ENCODE measurements around the gene PSG2.
"Not testable (repeated sequence)": the region's sequence is repeated elsewhere in the genome, so short reads cannot be mapped to it uniquely, and the experiment has no call there.

Gene PSG2

DNA sequence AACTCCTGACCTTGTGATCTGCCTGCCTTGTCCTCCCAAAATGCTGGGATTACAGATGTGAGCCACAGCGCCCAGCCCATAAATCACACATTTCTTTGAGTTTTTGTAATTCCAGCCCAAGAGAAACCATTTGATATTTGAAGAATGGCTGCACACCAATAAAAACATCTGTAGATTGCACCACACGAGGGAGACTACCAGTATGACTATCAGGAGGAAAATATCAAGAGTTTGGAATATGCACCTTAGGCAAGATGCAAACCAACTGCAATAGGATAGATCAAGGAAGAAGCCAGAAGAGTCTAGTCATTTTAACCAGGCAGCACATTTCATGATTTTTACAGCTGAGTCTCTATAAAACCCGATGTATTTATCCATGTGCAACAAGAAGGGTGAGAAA, 20.1 kb downstream of the PSG2 start:
- H3K36me3 ChIP-seq (ENCODE audit: insufficient read depth, low read length); H3K4me3 ChIP-seq (ENCODE audit: low read depth in 1 of 2, low read length in 2 of 2); H3K27me3 ChIP-seq (ENCODE audit: control insufficient read depth in 1 of 2, insufficient read depth in 2 of 2, low read length in 2 of 2); H3K9me3 ChIP-seq (ENCODE audit: low read length); H3K9ac ChIP-seq (ENCODE audit: low read length); H3K4me1 ChIP-seq (ENCODE audit: insufficient read depth, low read length); H3K27ac ChIP-seq (ENCODE audit: low read depth, low read length): not testable (repeated sequence)

DNA sequence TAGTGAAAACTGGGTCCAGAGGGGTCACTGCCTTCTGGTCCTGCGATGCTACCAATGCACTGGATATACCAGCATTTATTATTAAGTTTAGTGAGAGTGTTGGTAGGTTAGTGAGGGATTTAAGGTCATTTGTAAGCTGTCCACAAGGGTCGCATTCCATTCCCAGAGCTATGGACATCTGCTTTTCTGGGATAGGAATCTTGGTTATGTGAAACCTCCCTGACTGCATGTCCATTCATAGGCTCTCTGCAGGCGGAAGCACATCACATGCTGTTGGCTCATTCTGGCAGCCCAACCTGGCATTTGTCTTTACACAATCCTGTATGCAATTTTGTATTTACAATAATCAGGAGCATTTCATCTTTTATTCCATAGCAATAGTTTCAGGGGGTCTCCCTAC, 21.2 kb downstream of the PSG2 start:
- not testable (repeated sequence) for H3K9ac ChIP-seq (ENCODE audit: low read length); H3K27me3 ChIP-seq (ENCODE audit: control insufficient read depth in 1 of 2, insufficient read depth in 2 of 2, low read length in 2 of 2); H3K4me1 ChIP-seq (ENCODE audit: insufficient read depth, low read length); H3K9me3 ChIP-seq (ENCODE audit: low read length); H3K27ac ChIP-seq (ENCODE audit: low read depth, low read length); H3K36me3 ChIP-seq (ENCODE audit: insufficient read depth, low read length); H3K4me3 ChIP-seq (ENCODE audit: low read depth in 1 of 2, low read length in 2 of 2)

DNA sequence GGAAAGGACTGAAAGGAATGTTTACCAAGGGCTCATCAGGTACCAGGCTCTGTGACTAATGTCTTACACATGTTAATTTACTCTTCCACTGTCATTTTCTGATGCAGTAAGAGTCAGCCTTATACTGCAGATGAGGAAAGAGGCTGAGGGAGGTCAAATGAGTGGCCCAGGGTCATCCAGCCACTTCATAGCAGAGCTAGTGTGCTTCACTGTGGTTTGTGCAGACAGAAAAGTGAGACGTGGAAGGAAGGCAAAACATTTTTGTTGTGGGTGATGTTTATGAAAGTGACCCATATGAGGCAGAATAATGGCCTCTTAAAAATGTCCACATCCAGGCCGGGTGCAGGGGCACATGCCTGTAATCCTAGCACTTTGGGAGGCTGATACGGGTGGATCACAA, 22.2 kb downstream of the PSG2 start:
- H3K4me1 ChIP-seq (ENCODE audit: insufficient read depth, low read length); H3K4me3 ChIP-seq (ENCODE audit: low read depth in 1 of 2, low read length in 2 of 2); H3K27me3 ChIP-seq (ENCODE audit: control insufficient read depth in 1 of 2, insufficient read depth in 2 of 2, low read length in 2 of 2); H3K36me3 ChIP-seq (ENCODE audit: insufficient read depth, low read length); H3K27ac ChIP-seq (ENCODE audit: low read depth, low read length); H3K9me3 ChIP-seq (ENCODE audit: low read length); H3K9ac ChIP-seq (ENCODE audit: low read length): not testable (repeated sequence)

DNA sequence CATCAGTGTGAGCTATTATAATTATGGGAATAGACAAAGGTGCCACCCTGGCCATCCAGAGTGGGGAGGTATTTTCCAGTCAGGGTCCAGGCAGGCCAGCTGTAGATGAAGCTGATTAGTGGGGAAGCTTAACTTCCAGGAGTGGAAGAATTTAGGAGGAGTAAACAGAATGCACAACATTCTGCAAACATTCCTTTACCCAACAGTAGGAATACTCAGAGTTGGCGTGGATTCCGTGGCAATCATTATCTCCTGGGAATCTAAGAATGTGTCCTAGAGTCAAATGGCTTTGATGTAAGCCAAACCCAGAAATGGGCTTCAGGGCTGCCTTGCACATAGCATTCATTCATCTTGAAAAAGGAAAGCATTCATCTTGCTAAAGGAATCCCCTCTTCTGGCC, 23.0 kb downstream of the PSG2 start:
- not testable (repeated sequence) for H3K4me1 ChIP-seq (ENCODE audit: insufficient read depth, low read length); H3K27me3 ChIP-seq (ENCODE audit: control insufficient read depth in 1 of 2, insufficient read depth in 2 of 2, low read length in 2 of 2); H3K27ac ChIP-seq (ENCODE audit: low read depth, low read length); H3K9me3 ChIP-seq (ENCODE audit: low read length); H3K36me3 ChIP-seq (ENCODE audit: insufficient read depth, low read length); H3K4me3 ChIP-seq (ENCODE audit: low read depth in 1 of 2, low read length in 2 of 2); H3K9ac ChIP-seq (ENCODE audit: low read length)

DNA sequence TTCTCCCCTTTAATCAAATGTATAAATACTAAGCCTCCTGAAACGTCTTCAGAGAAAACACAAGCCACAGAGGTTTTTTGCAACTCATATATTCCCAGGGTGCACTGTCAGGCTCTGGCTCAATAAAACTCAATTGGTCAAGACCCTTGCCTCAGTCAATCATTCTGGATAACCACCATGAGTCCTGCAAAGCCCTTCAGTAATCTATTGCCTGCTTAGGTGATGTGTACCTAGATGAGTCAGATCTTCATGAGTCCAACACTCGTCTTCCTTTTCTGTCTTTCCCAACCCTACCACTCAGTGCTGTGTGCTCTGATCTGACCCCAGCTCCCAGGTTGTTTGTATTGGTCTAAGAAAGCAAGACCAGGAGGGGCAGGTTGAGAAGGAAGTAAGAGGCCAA, 24.1 kb downstream of the PSG2 start:
- H3K27me3 ChIP-seq (ENCODE audit: control insufficient read depth in 1 of 2, insufficient read depth in 2 of 2, low read length in 2 of 2); H3K27ac ChIP-seq (ENCODE audit: low read depth, low read length); H3K36me3 ChIP-seq (ENCODE audit: insufficient read depth, low read length); H3K9ac ChIP-seq (ENCODE audit: low read length); H3K4me3 ChIP-seq (ENCODE audit: low read depth in 1 of 2, low read length in 2 of 2); H3K4me1 ChIP-seq (ENCODE audit: insufficient read depth, low read length); H3K9me3 ChIP-seq (ENCODE audit: low read length): not testable (repeated sequence)

DNA sequence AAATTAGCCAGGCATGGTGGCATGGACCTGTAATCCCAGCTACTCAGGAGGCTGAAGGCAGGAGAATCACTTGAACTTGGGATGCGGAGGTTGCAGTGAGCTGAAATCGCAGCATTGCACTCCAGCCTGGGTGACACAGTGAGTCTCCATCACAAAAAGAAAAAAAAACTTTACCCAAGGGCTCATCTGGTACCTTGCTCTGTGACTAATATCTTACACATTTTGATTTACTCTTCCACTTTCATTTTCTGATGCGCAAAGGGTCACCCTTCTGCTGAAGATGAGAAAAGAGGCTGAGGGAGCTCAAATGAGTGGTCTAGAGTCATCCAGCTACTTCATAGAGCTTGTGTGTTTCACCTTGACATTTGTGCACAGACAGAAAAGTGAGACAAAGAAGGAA, 34.5 kb downstream of the PSG2 start:
- H3K9ac ChIP-seq (ENCODE audit: low read length); H3K4me1 ChIP-seq (ENCODE audit: insufficient read depth, low read length); H3K4me3 ChIP-seq (ENCODE audit: low read depth in 1 of 2, low read length in 2 of 2); H3K27ac ChIP-seq (ENCODE audit: low read depth, low read length); H3K27me3 ChIP-seq (ENCODE audit: control insufficient read depth in 1 of 2, insufficient read depth in 2 of 2, low read length in 2 of 2); H3K9me3 ChIP-seq (ENCODE audit: low read length); H3K36me3 ChIP-seq (ENCODE audit: insufficient read depth, low read length): not testable (repeated sequence)

DNA sequence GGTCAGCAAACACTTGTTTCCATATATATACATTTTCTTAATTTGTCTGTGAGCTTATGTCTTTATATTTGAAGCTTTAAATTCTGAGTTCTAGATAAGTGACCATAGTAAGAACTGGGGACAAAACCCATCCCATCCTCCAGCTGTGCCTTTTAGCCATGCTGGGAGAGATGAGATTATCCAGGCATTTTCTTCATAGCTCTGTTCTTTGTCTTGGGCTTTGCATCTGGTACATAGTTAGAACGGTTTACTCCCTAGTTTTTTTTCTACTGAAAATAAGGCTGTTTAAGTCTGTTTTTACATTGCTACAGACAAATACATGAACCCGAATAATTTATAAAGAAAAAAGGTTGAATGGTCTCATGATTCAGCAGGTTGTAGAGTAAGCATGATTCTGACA, 35.9 kb downstream of the PSG2 start:
- not testable (repeated sequence) for H3K9me3 ChIP-seq (ENCODE audit: low read length); H3K9ac ChIP-seq (ENCODE audit: low read length); H3K36me3 ChIP-seq (ENCODE audit: insufficient read depth, low read length)

DNA sequence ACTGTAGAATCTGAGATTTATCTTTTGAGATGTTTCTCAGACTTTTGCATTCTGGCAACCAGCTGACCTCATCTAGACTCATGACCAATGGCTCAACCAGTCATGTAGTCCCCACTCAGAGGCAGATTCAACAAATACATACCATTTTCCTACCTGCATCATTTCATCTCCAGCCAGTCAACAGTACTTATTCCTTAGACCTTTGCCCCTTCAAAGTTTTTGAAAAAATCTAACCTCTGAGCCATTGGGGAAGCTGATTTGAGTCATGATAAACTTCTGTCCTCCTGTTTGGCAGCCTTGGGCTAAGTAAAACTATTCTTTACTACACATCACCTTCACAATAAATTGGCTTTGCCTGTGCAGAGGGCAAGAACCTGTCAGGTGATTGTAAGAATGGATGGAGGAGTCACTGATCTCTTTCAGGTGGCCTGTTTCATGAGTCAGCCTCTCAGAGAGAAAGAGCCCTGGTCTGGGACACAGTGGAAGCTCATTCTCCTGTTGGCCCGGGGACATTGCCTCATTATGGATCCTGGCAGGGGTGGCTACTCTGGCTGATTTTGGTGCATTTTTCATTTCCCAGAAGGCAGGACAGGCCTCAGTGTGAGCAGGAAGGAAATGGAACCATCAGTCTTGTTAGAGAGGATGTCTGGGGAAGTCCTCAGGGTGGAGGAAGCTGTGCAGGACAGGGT, 38.9 kb downstream of the PSG2 start:
- H3K36me3 ChIP-seq (ENCODE audit: insufficient read depth, low read length); H3K4me3 ChIP-seq (ENCODE audit: low read depth in 1 of 2, low read length in 2 of 2); H3K4me1 ChIP-seq (ENCODE audit: insufficient read depth, low read length); H3K27ac ChIP-seq (ENCODE audit: low read depth, low read length); H3K9ac ChIP-seq (ENCODE audit: low read length); H3K27me3 ChIP-seq (ENCODE audit: control insufficient read depth in 1 of 2, insufficient read depth in 2 of 2, low read length in 2 of 2); H3K9me3 ChIP-seq (ENCODE audit: low read length): not testable (repeated sequence)

More for the DNA sequence above, 35.9 kb downstream of the PSG2 start:
- not testable (repeated sequence) for H3K4me3 ChIP-seq (ENCODE audit: low read depth in 1 of 2, low read length in 2 of 2); H3K4me1 ChIP-seq (ENCODE audit: insufficient read depth, low read length); H3K27ac ChIP-seq (ENCODE audit: low read depth, low read length); H3K27me3 ChIP-seq (ENCODE audit: control insufficient read depth in 1 of 2, insufficient read depth in 2 of 2, low read length in 2 of 2)

DNA sequence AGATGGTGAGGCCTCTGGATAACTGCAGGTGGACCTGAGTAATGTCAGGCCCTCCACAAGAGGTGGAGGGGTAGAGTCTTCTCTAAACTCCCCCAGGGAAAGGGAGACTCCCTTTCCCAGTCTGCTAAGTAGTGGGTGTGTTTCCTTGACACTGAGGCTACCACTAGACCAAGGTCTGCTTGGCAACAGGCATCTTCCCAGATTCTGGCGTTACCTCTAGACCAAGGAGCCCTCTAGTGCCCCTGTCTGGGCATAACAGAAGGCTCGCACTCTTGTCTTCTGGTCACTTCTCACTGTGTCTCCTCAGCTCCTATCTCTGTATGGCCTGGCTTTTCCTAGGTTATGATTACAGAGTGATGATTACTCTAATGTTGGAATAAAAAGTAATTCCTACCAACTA, 50.9 kb downstream of the PSG2 start:
- not testable (repeated sequence) for H3K27me3 ChIP-seq (ENCODE audit: control insufficient read depth in 1 of 2, insufficient read depth in 2 of 2, low read length in 2 of 2); H3K36me3 ChIP-seq (ENCODE audit: insufficient read depth, low read length); H3K27ac ChIP-seq (ENCODE audit: low read depth, low read length); H3K4me1 ChIP-seq (ENCODE audit: insufficient read depth, low read length); H3K4me3 ChIP-seq (ENCODE audit: low read depth in 1 of 2, low read length in 2 of 2); H3K9me3 ChIP-seq (ENCODE audit: low read length); H3K9ac ChIP-seq (ENCODE audit: low read length)

DNA sequence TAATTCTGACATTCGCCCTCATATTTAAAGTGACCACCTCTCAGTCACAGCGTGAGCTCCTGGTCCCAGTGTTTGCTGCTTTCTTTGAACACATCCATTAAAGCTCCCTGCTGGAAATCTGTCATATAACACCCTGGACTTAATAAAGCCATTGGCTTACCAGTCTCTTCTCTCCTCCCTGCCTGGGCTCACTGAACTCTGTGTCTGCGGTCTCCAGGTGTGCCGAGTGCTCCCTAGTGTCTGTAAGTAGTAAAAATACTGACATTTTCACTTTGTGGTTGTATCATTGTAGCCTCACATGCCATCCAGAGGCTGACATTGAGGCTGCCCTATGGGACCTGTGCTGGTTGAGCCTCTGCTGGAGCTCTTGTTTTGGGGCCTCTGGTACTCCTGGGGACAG, 53.6 kb downstream of the PSG2 start:
- Histone ChIP-seq H3K36me3 (ENCODE audit: insufficient read depth, low read length) (no peaks in the 10 kb centered on the region), H3K4me3 (ENCODE audit: low read depth in 1 of 2, low read length in 2 of 2) (no peak overlapping the region), H3K9me3 (ENCODE audit: low read length) (no peaks in the 10 kb centered on the region)

DNA sequence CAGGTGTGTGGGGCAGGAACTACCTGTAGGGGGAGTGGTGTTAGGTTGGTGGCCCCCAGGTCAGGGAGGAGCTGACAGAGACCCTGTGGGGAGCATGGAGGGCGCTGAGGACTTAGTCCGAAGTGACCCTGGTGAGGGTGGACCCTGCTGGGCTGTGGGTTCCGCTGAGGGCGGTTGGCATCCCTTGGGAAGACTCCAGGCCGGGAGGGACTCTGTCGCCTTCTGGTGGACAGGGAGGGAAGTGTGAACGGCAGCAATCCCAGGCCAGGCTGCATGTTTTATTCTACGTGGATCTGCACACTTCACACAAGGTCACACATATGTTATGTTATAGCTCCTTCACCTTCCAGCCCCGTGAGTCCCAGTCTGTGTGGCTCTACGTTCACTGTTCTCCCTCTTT, 54.5 kb downstream of the PSG2 start:
- not testable (repeated sequence) for H3K27ac ChIP-seq (ENCODE audit: low read depth, low read length); H3K36me3 ChIP-seq (ENCODE audit: insufficient read depth, low read length); H3K4me1 ChIP-seq (ENCODE audit: insufficient read depth, low read length); H3K9ac ChIP-seq (ENCODE audit: low read length); H3K27me3 ChIP-seq (ENCODE audit: control insufficient read depth in 1 of 2, insufficient read depth in 2 of 2, low read length in 2 of 2); H3K4me3 ChIP-seq (ENCODE audit: low read depth in 1 of 2, low read length in 2 of 2); H3K9me3 ChIP-seq (ENCODE audit: low read length)

More for the DNA sequence above, 53.6 kb downstream of the PSG2 start:
- Histone ChIP-seq H3K27me3 (ENCODE audit: control insufficient read depth in 1 of 2, insufficient read depth in 2 of 2, low read length in 2 of 2) (no peaks in the 10 kb centered on the region), H3K27ac (ENCODE audit: low read depth, low read length) (no peak overlapping the region), H3K4me1 (ENCODE audit: insufficient read depth, low read length) (no peaks in the 10 kb centered on the region), H3K9ac (ENCODE audit: low read length) (no peak overlapping the region)

DNA sequence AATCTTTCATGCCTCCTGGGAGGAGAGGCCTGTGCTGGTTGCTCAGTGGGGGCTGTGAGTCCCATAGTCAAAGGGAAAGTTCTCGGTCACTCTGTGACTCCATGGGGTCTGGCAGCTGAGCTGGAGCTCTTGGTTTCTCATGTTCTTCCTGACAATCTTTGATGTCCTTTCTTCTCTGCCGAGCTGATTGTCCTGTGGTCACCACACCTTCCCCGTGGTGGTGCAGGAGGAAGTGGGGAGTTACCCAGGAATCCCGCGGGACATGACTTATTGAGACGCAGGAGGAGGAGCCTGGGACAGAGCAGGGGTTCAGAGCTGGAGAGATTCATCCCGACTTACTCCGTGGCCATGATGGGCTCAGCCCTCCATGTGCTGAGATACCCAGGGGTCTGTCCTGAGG, 55.4 kb downstream of the PSG2 start:
- H3K9ac ChIP-seq (ENCODE audit: low read length); H3K27me3 ChIP-seq (ENCODE audit: control insufficient read depth in 1 of 2, insufficient read depth in 2 of 2, low read length in 2 of 2); H3K4me3 ChIP-seq (ENCODE audit: low read depth in 1 of 2, low read length in 2 of 2); H3K9me3 ChIP-seq (ENCODE audit: low read length); H3K4me1 ChIP-seq (ENCODE audit: insufficient read depth, low read length); H3K36me3 ChIP-seq (ENCODE audit: insufficient read depth, low read length); H3K27ac ChIP-seq (ENCODE audit: low read depth, low read length): not testable (repeated sequence)
